NT2/D1 (cell line): Measurements from ENCODE around the gene IL25.
"Not testable (repeated sequence)": the region's sequence is repeated elsewhere in the genome, so short reads cannot be mapped to it uniquely, and the experiment has no call there.

Experiments used
- DNase-seq: peaks from one replicate; pipeline ENCODE4 v3.0.0-alpha.2; 2011; ENCODE audit warnings: low read depth, low spot score
- H3K27me3 ChIP-seq: 2 replicates; pipeline ENCODE4 v1.6.0; 2011; ENCODE audit warnings: mild to moderate bottlenecking; ENCODE audit not compliant: insufficient read length, insufficient read depth
- H3K36me3 ChIP-seq: 2 replicates; pipeline ENCODE4 v1.6.1; 2011; ENCODE audit warnings: mild to moderate bottlenecking, low read length, mixed read lengths; ENCODE audit not compliant: insufficient read depth, insufficient read length
- H3K4me1 ChIP-seq: 2 replicates; pipeline ENCODE4 v1.5.1; 2011; ENCODE audit not compliant: insufficient read depth, insufficient read length
- H3K4me3 ChIP-seq: 2 replicates; pipeline ENCODE4 v1.5.1; 2011; ENCODE audit warnings: low read depth; ENCODE audit not compliant: insufficient read length
- H3K9ac ChIP-seq: 2 replicates; pipeline ENCODE4 v1.6.0; 2011; ENCODE audit warnings: low read depth; ENCODE audit not compliant: insufficient read length
- H3K9me3 ChIP-seq: 2 replicates; pipeline ENCODE4 v1.5.1; 2011; ENCODE audit warnings: mild to moderate bottlenecking, low read length; ENCODE audit not compliant: insufficient read depth
- SUZ12 ChIP-seq: IDR thresholded peaks from 2 replicates; pipeline ENCODE4 v1.6.1; 2011; ENCODE audit not compliant: insufficient read length, insufficient read depth; ENCODE audit errors: extremely low read depth
- YY1 ChIP-seq: IDR thresholded peaks from 2 replicates; pipeline ENCODE4 v1.6.1; 2011; ENCODE audit not compliant: insufficient read length, insufficient read depth
- ZNF274 ChIP-seq: IDR thresholded peaks from 2 replicates; pipeline ENCODE4 v1.6.1; 2011; ENCODE audit warnings: mild to moderate bottlenecking, low read depth, low read length

The IL25 gene

GRCh38 chr14:23388996-23389395, 16.4 kb downstream of the IL25 start:
- TF ChIP-seq YY1 (no peak), ZNF274 (no peak), SUZ12 (no peak)

DNA sequence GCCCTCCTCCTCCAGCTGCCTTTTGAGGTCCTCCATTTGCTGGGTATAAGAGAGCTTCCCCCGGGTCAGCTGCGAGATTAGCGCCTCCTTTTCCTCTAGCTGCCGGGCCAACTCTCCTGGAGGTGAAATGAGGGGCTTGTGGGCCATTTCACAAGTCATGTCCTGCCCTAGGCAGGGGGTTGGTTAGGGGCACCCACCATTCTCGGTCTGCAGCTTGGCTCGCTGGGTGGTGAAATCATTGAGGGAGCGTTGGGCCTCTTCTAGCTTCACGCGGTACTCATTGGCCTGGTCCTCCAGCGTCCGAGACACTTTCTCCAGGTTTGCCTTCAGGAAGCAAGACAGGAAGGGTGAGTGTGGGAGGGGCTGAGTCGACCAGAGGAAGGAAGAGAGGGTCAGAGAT, 16.8 kb downstream of the IL25 start:
- Histone ChIP-seq H3K9me3 (no peaks in the 10 kb centered on the region), H3K4me3 (no peak overlapping the region), H3K9ac (no peak overlapping the region), H3K4me1 (peaks cover 12% of the 10 kb centered on the region), H3K27me3 (no peaks in the 10 kb centered on the region), H3K36me3 (peaks cover 5% of the 10 kb centered on the region)
- TF ChIP-seq SUZ12: no peak
- TF ChIP-seq ZNF274: no peak
- TF ChIP-seq YY1: no peak
- no peak for DNase-seq

More at GRCh38 chr14:23388996-23389395, 16.4 kb downstream of the IL25 start:
- DNase-seq: no peak
- H3K36me3 ChIP-seq: peaks cover 5% of the 10 kb centered on the region
- H3K9me3 ChIP-seq: no peaks in the 10 kb centered on the region
- no peak overlapping the region for H3K4me3 ChIP-seq
- H3K4me1 ChIP-seq: peaks cover 12% of the 10 kb centered on the region
- no peaks in the 10 kb centered on the region for H3K27me3 ChIP-seq
- no peak overlapping the region for H3K9ac ChIP-seq

- H3K4me3 ChIP-seq, H3K27me3 ChIP-seq, DNase-seq, H3K9ac ChIP-seq, H3K9me3 ChIP-seq, H3K36me3 ChIP-seq: not testable (repeated sequence)
- H3K4me1 ChIP-seq: peaks cover 12% of the 10 kb centered on the region
Measured at GRCh38 chr14:23389871-23390270, 17.3 kb downstream of the IL25 start.

DNA sequence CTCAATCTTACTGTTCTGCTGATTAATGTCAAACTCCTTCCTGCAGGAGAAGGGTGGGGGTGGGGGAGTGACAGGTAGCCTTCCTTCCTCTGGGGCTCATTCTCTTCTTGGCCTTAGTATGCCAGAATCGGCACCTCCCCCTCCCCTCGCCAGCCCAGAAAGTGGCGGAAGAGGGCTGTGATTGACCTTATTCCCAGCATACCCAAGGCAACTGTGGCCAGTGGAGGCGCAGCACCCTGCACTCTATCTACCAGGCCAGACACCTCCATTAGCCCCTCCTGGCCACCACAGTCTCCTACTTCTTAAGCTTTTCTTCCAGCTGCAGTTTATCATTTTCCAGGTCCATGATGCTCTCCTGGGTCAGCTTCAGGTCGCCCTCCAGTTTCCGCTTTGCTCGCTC, 20.0 kb downstream of the IL25 start:
- no peak for DNase-seq
- peaks cover 12% of the 10 kb centered on the region for H3K4me1 ChIP-seq
- no peak overlapping the region for H3K4me3 ChIP-seq
- no peaks in the 10 kb centered on the region for H3K9me3 ChIP-seq
- no peaks in the 10 kb centered on the region for H3K36me3 ChIP-seq
- H3K9ac ChIP-seq: no peak overlapping the region
- TF ChIP-seq ZNF274 (no peak), SUZ12 (no peak), YY1 (no peak)
- H3K27me3 ChIP-seq: no peaks in the 10 kb centered on the region

- H3K9ac ChIP-seq: no peak overlapping the region
- H3K36me3 ChIP-seq: no peaks in the 10 kb centered on the region
- no peaks in the 10 kb centered on the region for H3K4me1 ChIP-seq
- TF ChIP-seq ZNF274 (no peak), SUZ12 (no peak), YY1 (no peak)
- no peaks in the 10 kb centered on the region for H3K27me3 ChIP-seq
- no peak overlapping the region for H3K4me3 ChIP-seq
- no peaks in the 10 kb centered on the region for H3K9me3 ChIP-seq
- DNase-seq: no peak
Measured at GRCh38 chr14:23396126-23396525, 23.5 kb downstream of the IL25 start.

DNA sequence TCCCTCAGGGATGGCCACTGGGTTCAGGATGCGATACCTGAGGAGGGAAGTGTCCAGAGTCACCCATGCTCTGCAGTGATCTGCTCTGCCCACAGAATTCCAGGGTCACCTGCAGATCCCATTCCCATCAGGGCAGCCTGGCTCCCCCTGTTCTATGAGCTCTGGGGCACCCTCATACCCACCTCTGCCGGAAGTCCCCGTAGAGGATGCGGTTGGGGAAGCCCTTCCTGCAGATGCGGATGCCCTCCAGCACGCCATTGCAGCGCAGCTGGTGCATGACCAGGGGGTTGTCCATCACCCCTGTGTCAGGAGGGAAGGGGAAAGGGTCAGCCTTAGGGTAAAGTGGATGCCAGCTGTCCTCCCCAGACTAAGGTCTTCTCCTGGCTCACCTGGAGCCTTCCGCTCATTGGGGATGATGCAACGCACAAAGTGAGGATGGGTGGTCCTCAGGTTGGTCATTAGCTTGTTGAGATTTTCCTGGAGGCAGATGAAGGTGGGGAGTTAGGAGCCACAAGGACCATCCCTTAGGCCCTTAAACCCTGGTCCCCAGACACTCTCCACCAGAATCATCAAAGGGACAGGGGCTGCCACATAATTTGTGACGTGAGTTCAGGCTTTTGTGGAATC, 24.3 kb downstream of the IL25 start:
- H3K27me3 ChIP-seq: no peaks in the 10 kb centered on the region

GRCh38 chr14:23398348-23398747, 25.7 kb downstream of the IL25 start:
- H3K9ac ChIP-seq: no peak overlapping the region
- TF ChIP-seq SUZ12 (no peak), YY1 (no peak), ZNF274 (no peak)
- DNase-seq: no peak
- H3K36me3 ChIP-seq: no peaks in the 10 kb centered on the region
- H3K27me3 ChIP-seq: peaks cover 6% of the 10 kb centered on the region
- no peak overlapping the region for H3K4me3 ChIP-seq
- H3K9me3 ChIP-seq: no peaks in the 10 kb centered on the region
- H3K4me1 ChIP-seq: peaks cover 3% of the 10 kb centered on the region

More for the DNA sequence above, 24.3 kb downstream of the IL25 start:
- no peaks in the 10 kb centered on the region for H3K36me3 ChIP-seq
- H3K9ac ChIP-seq: no peak overlapping the region
- H3K4me1 ChIP-seq: no peaks in the 10 kb centered on the region
- no peaks in the 10 kb centered on the region for H3K9me3 ChIP-seq
- no peak for TF ChIP-seq SUZ12
- TF ChIP-seq ZNF274: no peak
- no peak for TF ChIP-seq YY1
- DNase-seq: no peak
- no peak overlapping the region for H3K4me3 ChIP-seq
